SHP77 (cell line): ENCODE results near the gene TMED10.
"Not testable (repeated sequence)": the region's sequence is repeated elsewhere in the genome, so short reads cannot be mapped to it uniquely, and the experiment has no call there.

Experiments used
- DNase-seq, 2 experiments: peaks; one replicate each; lab custom pipeline; 2025; lab: John Stamatoyannopoulos, UW

The TMED10 gene

DNA sequence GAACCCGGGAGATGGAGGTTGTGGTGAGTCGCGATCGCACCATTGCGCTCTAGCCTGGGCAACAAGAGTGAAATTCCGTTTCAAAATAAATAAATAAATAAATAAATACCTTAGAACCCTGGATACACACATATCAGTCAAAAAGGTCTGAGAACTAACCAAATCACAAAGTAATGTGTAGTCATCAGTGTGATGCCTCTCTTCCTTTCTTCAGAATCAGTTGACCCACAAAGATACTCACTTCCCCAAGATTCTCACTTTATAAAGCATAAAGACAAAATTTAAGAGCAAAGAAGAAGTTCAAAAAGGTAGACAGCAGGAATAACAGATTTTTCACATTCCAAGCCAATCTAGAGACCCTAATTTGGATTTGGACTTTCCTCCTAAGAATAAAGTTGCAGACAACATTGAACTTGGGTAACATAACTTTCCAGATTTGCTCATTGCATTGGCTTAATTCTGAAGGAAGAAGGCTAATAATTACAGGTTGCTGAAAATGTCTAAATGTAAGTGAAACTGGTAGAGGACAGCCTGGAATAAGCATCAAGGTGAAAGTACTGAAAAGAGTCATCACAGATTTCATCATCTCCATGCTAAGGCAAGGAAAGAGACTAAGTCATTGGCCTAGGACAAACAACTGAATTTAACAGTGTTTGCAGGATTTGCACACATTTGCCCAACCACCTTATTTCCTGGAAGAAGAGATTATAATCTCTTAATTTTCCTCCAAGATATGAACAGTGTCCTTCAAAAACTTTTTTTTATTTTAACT, 17.4 kb downstream of the TMED10 start:
- no peak for DNase-seq

GRCh38 chr14:75156901-75157300, 19.5 kb downstream of the TMED10 start:
- no peak for DNase-seq

- no peak for DNase-seq
Observed at GRCh38 chr14:75156111-75156510, 20.3 kb downstream of the TMED10 start.

DNA sequence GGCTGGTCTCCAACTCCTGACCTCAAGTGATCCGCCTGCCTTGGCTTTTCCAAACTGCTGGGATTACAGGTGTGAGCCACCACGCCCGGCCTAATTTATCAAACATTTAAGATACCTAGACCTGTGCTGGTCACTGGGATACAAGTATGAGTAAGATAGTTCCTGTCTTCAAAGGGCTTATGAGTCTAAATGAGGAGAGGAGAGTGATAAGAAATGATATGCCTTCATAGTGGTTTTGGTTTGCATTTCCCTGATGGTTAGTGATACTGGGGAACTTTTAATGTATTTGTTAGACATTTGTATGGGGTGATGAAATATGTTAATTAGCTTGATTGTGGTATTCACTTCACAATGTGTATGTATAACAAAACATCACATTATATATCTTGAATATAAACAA, 21.2 kb downstream of the TMED10 start:
- no peak for DNase-seq

DNA sequence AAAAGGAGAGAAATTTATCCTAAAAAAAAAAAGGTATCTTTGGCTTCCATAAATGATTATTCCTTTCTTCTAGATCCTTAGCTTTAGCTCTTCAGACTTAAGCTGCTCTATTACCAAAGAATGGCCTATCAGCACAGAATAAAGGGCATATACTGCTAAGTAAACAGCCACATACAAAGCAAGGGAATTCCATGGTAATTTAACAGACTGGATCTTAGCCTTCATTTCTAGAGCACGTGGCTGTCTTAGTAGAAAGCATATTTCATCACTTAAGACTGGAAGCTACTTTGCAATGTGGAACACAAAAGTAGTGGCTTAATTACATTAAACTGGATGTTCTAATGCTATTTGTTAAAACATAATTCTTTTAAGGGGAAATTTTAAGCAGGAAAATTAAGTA, 23.1 kb downstream of the TMED10 start:
- DNase-seq: no peak

GRCh38 chr14:75151851-75152250, 24.6 kb downstream of the TMED10 start:
- no peak for DNase-seq

- not testable (repeated sequence) for DNase-seq
Observed at GRCh38 chr14:75150637-75151036, 25.8 kb downstream of the TMED10 start.

GRCh38 chr14:75150150-75150549, 26.3 kb downstream of the TMED10 start:
- no peak for DNase-seq

DNA sequence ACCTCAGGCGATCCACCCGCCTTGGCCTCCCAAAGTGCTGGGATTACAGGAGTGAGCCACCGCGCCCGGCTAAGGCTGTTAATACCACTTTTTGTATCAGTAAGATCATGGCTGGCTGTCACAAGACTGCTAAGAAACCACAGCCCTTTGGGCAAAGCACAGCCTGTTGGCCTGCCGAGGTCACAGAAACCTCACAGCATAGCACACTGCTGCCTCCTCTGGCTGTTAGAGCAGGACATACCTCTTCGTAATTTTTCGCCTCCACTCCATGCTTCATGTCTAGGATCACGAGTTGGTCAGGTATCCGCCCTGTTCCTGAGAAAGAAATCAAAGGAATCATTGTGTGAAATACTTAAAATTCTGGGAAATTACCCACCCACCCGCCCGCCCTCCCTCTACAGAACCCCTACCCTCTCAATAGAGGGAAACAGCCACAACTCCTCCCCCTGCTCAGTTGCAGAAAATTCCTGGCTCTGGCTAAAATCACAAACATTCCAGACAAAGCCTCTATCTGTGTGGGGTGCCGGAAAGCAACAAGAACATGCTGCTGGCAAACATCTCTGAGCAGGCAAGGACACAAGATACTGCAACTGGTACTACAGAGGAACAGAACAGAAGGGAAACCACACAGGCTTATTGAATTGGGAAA, 28.9 kb downstream of the TMED10 start:
- DNase-seq: no peak

DNA sequence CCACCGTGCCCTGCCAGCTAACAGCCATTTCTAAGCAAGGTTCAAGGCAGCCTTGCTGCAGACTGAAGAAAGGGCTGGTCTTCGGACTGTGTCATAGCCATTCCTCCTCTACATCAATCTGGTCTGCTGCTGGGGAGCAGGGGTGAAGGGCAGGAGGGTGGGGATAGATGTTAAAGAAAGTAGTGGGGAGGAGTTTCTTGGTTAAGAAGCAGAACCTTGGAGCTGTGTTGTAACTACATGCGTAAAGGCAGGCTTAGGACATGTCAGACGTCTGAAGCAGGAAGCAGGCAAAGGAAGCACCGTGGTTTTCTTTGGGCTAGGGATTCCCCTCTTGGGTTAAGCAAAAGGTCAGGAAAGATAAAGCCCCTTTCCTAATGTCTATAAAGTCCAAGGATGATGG, 31.5 kb downstream of the TMED10 start:
- DNase-seq: no peak

- no peak for DNase-seq
Observed at GRCh38 chr14:75143761-75144527, 32.5 kb downstream of the TMED10 start.

- no peak for DNase-seq
Observed at GRCh38 chr14:75142494-75142893, 33.9 kb downstream of the TMED10 start.

- DNase-seq: peak in 1 of 2 experiments; percentile 1
Observed at GRCh38 chr14:75141967-75142366, 34.4 kb downstream of the TMED10 start.

DNA sequence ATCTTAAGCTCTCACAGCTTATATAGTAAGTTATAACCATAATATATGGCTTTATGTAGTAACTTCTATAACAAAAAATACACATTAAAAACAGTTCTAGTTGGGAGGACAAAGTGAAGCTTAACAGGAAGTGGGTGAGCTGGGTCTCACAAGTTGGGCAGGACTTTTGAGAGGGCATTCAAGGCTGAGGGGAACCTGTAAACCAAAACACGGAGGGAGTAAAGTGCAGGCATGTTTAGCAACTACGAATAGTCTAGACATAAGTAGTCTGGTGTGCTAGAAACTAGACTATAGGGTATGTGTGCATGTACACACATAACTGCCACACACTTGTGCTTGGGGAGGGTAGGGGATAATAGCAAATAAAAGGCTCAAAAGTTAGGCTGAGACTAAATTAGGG, 35.4 kb downstream of the TMED10 start:
- no peak for DNase-seq

DNA sequence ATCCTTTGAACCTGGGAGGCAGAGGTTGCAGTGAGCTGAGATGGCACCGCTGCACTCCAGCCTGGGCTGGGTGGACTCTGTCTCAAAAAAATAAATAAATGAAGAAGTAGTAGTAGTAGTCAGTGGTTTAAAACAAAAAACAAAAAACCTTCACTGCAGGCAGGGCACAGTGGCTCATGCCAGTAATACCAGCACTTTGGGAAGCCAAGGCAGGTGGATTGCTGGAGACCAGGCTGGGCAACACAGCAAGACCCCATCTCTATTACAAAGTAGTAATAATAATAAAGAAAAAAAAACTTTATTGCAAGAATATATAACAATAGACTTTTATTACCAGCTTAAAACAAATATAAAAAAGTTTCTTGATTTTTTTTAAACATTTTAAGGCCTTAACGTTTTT, 35.8 kb downstream of the TMED10 start:
- DNase-seq: no peak

DNA sequence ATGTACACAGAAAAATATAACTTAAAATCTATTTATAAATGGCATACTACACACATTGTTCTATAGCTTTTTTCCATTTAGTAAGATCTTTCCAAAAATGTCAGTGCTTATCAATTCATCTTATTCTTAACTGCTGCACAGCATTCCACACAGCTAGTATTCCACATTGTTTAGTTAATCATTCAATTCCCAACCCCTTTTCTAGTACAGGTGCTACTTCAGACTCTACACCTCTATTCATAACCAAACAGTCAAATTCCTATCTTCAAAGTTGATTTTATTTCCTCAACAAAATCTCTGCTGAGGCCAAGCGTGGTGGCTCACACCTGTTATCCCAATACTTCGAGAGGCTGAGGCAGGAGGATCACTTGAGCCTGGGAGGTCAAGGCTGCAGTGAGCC, 37.2 kb downstream of the TMED10 start:
- DNase-seq: no peak

- no peak for DNase-seq
Observed at GRCh38 chr14:75138492-75138891, 37.9 kb downstream of the TMED10 start.

DNA sequence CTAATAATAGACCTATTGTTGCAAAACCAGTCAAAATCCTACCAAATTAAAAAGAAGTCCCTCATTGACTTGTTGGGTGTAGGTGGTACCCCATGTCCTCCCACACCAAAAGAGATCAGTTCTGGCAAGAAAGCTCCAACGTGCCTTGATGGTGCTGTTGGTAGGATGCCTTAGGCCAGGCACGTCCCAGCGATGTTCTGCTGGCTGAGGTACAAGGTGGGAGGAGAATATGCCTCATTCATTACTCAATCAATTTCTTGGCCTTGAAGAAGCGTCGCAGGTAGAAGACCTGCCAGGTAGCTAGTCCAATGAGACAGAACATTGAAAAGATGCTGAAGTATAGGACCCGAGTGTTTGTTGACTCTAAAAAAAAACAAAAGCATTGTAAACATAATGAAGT, 41.8 kb downstream of the TMED10 start:
- no peak for DNase-seq

DNA sequence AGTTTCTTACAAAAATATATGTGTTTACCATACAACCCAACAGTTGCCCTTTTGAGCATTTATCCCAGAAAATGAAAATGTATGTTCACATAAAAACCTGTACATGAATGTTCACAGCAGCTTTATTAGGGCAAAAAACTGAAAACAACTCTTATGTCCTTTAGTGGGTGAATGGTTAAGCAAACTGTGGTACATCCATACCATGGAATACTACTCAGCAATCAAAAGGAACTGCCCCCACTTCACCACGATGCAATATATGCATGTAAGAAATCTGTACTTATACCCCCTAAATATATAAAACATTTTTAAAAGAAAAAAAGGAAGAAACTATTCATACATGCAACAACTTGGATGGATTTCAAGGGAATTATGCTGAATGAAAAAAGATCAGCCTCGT, 42.8 kb downstream of the TMED10 start:
- no peak for DNase-seq

DNA sequence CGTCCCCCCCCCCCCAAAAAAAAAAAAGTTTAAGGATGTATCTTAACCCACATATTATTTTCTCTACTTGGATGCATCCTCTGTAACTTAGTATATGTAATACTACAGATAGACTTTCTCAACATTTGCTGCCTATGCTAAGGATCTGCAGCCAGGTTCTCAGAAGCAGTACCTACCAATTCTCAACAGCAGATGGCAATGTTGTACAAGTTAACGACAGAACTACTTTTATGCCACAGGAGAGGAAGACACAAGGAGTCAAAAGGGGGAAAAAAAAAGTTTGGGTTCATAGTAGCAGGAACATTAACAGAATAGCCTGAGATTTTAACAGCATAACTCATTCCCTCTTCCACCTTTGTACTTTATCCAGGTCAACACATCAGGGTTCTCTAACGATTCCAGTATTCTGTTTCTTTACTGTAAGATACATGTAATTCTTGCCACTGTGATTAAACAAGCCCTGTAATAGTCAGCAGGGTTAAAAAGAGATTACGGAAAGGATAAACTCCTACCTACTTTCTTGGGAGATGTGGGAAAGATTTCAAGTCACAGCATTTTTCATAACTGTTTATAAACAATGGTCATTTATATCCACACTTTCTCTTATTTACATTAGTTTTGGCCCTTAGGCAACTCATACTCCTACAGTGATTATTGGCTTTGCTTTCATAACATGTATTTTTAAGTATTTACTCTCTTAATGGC, 43.9 kb downstream of the TMED10 start:
- peak; percentile 37 to 56 for DNase-seq

DNA sequence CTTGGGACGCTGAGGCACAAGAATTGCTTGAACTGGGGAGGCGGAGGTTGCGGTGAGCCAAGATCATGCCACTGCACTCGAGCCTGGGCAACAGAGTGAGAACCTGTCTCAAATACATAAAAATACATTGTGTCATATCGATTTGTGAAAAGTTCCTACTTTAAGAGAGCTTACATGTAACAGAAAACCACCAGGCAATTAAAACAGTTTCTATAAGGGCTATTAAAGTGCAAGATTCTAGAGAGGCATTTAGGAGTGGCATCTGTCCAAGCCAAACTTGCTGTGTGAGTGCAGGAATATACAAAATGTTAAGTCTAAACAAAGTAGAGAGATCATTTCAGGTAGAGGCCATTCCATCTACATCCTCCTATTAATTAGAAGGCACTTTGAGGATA, 47.8 kb downstream of the TMED10 start:
- DNase-seq: no peak

DNA sequence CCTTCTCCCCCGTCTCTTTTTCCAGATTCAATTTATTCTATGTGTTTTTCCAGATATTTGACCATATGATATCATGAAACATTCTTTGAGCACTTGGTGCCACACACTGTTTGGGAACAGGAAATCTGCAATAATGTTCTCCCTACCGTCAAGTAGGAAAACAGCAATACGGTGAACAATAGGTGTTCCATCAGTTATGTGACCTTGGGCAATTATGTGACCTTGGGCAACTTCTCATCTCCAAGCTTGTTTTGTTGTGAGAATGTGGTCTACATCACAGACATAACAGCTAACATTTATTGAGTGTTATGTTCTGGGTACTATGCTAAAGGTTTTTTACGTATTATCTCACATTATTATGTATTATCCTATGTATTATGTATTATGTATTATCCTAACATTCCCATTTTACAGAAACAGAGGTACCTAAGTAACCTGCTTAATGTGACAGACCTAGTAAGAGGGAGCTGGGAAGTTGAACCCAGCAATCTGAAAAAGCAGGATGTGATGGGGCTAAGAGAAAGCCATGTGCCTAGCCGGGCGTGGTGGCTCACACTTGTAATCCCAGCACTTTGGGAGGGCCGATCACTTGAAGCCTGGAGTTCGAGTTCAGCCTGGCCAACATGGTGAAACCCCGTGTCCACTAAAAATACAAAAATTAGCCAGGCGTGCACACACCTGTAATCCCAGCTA, 48.4 kb downstream of the TMED10 start:
- no peak for DNase-seq
